Type B pancreatic cell (in vitro differentiated cells): Measurements from ENCODE around the gene MPL. TPM values are rescaled to one million over a fixed set of nuclear protein-coding genes. Genes with fewer than 3 reads are reported as not detected.

Experiments used
- DNase-seq: peaks from one replicate; pipeline ENCODE4 v3.0.0; 2021; ENCODE audit warnings: mixed read lengths; ENCODE audit not compliant: unreplicated experiment; ENCODE audit errors: extremely low spot score
- H3K27ac Mint-ChIP-seq: 2 replicates; pipeline ENCODE4 v1.8.0; 2021; ENCODE audit warnings: mild to moderate bottlenecking, mixed read lengths
- H3K27me3 Mint-ChIP-seq: 2 replicates; pipeline ENCODE4 v1.8.0; 2021; ENCODE audit warnings: mixed read lengths
- H3K36me3 Mint-ChIP-seq: 2 replicates; pipeline ENCODE4 v1.8.0; 2021; ENCODE audit warnings: mixed read lengths
- H3K4me1 Mint-ChIP-seq: one replicate; pipeline ENCODE4 v1.8.0; 2021; ENCODE audit warnings: mixed read lengths; ENCODE audit not compliant: unreplicated experiment
- H3K4me3 Mint-ChIP-seq: 2 replicates; pipeline ENCODE4 v1.8.0; 2021; ENCODE audit warnings: mild to moderate bottlenecking, mixed read lengths
- H3K9me3 Mint-ChIP-seq: 2 replicates; pipeline ENCODE4 v1.8.0; 2021; ENCODE audit warnings: mixed read lengths
- CTCF ChIP-seq: fragments of 200-600 bp; sonication (generic); conservative IDR thresholded peaks from 2 replicates; pipeline ENCODE4 v1.5.0; 2021; ENCODE audit warnings: antibody characterized with exemption, mild to moderate bottlenecking
- total RNA-seq: library from RNA; stranded (reverse); gene quantifications from 2 replicates; pipeline ENCODE4 v1.2.1, GENCODE V29; 2021; ENCODE audit warnings: low replicate concordance

MPL gene
- total RNA-seq, 1 donor from 2014 or later: not detected

- no peaks in the 10 kb centered on the region for H3K36me3 Mint-ChIP-seq
- H3K27ac Mint-ChIP-seq: no peak overlapping the region
- H3K4me1 Mint-ChIP-seq: no peaks in the 10 kb centered on the region
- no peak for TF ChIP-seq CTCF
- no peak for DNase-seq
- H3K9me3 Mint-ChIP-seq: no peaks in the 10 kb centered on the region
- H3K4me3 Mint-ChIP-seq: no peak overlapping the region
- H3K27me3 Mint-ChIP-seq: no peaks in the 10 kb centered on the region
Measured at GRCh38 chr1:43312663-43313515, 24.7 kb upstream of the MPL start.

GRCh38 chr1:43313771-43314170 lies 23.8 kb upstream of the MPL start:
- Mint-ChIP-seq H3K27me3 (no peaks in the 10 kb centered on the region), H3K9me3 (no peaks in the 10 kb centered on the region), H3K27ac (no peak overlapping the region), H3K4me3 (no peak overlapping the region), H3K36me3 (no peaks in the 10 kb centered on the region), H3K4me1 (no peaks in the 10 kb centered on the region)
- no peak for TF ChIP-seq CTCF
- no peak for DNase-seq

- Mint-ChIP-seq H3K36me3 (no peaks in the 10 kb centered on the region), H3K4me1 (no peaks in the 10 kb centered on the region), H3K9me3 (no peaks in the 10 kb centered on the region), H3K27ac (no peak overlapping the region), H3K4me3 (no peak overlapping the region), H3K27me3 (no peaks in the 10 kb centered on the region)
- no peak for DNase-seq
- no peak for TF ChIP-seq CTCF
Measured at GRCh38 chr1:43314233-43314632, 23.4 kb upstream of the MPL start.

DNA sequence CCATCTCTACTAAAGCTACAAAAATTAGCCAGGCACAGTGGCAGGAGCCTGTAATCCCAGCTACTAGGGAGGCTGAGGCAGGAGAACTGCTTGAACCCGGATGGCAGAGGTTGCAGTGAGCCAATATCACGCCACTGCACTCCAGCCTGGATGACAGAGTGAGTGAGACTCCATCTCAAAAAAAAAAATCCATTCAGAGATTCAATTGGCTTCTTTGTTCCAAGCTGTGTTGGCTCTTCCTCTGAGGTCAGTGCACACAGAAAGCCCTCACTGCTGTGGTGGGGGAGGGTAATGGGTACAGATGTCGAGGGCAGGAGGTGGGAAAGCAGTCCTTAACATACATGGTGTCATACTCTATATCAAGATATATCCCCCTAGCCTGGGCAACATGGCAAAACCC lies 22.1 kb upstream of the MPL start:
- no peak for TF ChIP-seq CTCF
- no peak for DNase-seq
- H3K4me3 Mint-ChIP-seq: no peak overlapping the region
- H3K27me3 Mint-ChIP-seq: no peaks in the 10 kb centered on the region
- H3K27ac Mint-ChIP-seq: no peak overlapping the region
- no peaks in the 10 kb centered on the region for H3K9me3 Mint-ChIP-seq
- no peaks in the 10 kb centered on the region for H3K36me3 Mint-ChIP-seq
- no peaks in the 10 kb centered on the region for H3K4me1 Mint-ChIP-seq

- no peak for TF ChIP-seq CTCF
- Mint-ChIP-seq H3K9me3 (no peaks in the 10 kb centered on the region), H3K27me3 (no peaks in the 10 kb centered on the region), H3K27ac (no peak overlapping the region), H3K36me3 (no peaks in the 10 kb centered on the region), H3K4me1 (no peaks in the 10 kb centered on the region), H3K4me3 (no peak overlapping the region)
- DNase-seq: no peak
Measured at GRCh38 chr1:43315963-43316737, 21.5 kb upstream of the MPL start.
